Measurements from ENCODE around the gene PTCD1.
"Not testable (repeated sequence)": the region's sequence is repeated elsewhere in the genome, so short reads cannot be mapped to it uniquely, and the experiment has no call there.

DNA sequence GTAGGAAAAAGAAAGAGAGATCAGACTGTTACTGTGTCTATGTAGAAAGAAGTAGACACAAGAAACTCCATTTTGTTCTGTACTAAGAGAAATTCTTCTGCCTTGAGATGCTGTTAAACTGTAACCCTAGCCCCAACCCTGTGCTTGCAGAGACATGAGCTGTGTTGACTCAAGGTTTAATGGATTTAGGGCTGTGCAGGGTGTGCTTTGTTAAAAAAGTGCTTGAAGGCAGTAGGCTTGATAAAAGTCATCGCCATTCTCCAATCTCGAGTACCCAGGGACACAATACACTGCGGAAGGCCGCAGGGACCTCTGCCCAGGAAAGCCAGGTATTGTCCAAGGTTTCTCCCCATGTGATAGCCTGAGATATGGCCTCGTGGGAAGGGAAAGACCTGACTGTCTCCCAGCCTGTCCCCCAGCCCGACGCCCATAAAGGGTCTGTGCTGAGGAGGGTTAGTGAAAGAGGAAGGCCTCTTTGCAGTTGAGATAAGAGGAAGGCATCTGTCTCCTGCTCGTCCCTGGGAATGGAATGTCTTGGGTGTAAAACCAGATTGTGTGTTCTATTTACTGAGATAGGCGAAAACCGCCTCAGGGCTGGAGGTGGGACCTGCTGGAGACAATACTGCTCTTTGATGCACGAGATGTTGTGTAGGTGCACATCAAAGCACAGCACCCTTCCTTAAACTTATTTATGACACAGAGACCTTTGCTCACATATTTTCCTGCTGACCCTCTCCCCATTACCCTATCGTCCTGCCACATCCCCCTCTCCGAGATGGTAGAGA is 6.7 kb downstream of the PTCD1 start:
- TF ChIP-seq CTCF (conservative IDR thresholded peaks at IDR 0.05 in 1 of 2, IDR thresholded peaks at IDR 0.05 in 1 of 2; ENCODE audit: low read depth in 1 of 2, low read length in 2 of 2); EZH2 (IDR thresholded peaks at IDR 0.05; ENCODE audit: low read length, missing control alignments): not testable (repeated sequence)

Data from fibroblast of lung (primary cell).